Mucosa of stomach (tissue), 1 donor: Measurements from ENCODE around the gene RERE.

Experiments
- H3K27me3 ChIP-seq: one replicate; pipeline ENCODE4 v1.7.0; 2013; ENCODE audit warnings: mild to moderate bottlenecking, low read length; ENCODE audit not compliant: control insufficient read depth, insufficient read depth
- H3K36me3 ChIP-seq: one replicate; pipeline ENCODE4 v1.7.0; 2013; ENCODE audit warnings: low read length; ENCODE audit not compliant: control insufficient read depth, insufficient read depth
- H3K4me1 ChIP-seq: one replicate; pipeline ENCODE4 v1.7.0; 2013; ENCODE audit warnings: mild to moderate bottlenecking, low read length; ENCODE audit not compliant: control insufficient read depth, insufficient read depth
- H3K4me3 ChIP-seq: one replicate; pipeline ENCODE4 v1.7.0; 2013; ENCODE audit warnings: low read length
- H3K9ac ChIP-seq: one replicate; pipeline ENCODE4 v1.7.0; 2013; ENCODE audit warnings: mild to moderate bottlenecking, low read length, moderate library complexity
- H3K9me3 ChIP-seq: one replicate; pipeline ENCODE4 v1.7.0; 2013; ENCODE audit warnings: mild to moderate bottlenecking, low read length, moderate library complexity; ENCODE audit not compliant: control insufficient read depth
- donor health status: Pancreatic carcinoma.

RERE gene

DNA sequence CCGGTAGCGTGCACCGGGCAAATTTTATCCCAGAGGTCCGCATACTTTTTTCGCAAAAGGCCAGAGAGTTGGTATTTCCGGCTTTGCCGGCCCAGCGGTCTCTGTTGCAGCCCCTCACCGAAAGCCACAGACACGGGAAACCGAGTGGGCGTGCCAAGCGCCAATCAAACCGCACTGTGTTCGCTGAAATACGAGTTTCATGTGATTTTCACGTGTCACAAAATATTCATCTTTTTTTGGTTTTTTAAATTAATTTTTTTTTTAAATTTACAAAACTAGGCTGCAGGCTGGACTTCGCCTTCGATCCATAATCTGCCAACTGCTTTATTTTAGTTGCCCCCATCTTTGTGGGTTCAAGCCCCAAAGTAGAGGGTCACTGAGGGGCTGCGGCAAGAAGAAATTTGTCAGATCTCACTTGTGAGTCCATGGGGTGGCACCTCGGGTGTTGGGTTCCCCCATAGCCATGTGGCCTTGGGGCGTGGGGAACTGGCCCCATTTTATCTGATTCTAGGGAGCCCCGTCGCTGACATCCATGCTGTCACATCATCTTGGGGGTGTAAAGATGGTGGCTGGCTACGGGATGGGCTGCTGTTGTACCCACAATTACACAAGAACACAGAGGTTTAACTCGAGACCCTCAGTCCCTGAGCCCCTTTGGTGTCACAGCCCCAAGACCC is 478.8 kb downstream of the RERE start:
- H3K9me3 ChIP-seq, result no peaks in the 10 kb centered on the region
- H3K27me3 ChIP-seq, result no peaks in the 10 kb centered on the region
- no peaks in the 10 kb centered on the region for H3K36me3 ChIP-seq
- H3K4me1 ChIP-seq, result peaks cover 5% of the 10 kb centered on the region
- no peak overlapping the region for H3K4me3 ChIP-seq
- H3K9ac ChIP-seq, result no peak overlapping the region

DNA sequence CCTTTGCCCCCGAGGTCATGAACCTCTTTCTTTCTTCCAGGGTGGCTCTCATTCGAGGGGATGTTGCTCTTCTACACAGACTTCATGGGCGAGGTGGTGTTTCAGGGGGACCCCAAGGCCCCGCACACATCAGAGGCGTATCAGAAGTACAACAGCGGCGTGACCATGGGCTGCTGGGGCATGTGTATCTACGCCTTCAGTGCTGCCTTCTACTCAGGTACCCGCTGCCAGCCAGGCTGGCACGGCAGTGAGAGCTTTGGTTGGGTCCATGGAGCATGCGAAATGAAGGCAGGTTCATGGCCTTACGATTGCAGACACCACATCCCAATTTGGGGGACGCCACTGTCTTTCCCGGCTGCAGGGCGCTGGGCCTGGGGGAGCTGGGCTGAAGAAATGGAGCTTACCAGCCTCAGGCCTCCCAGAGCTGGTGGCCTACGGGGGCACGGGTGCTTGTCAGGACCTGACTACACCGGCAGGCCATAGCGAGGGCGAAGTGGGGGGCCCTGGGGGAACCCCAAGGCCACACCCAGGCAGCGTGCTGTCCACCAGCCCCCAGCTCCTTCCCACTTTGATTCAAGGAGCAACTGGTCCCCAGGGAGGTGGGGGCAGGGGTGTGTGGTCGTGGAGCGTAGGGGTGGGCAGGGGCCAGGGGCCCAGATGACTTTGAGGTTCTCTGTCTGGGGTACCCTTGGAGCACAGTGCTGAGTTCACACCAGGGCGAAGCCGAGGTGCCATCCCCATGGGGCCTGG is 479.5 kb downstream of the RERE start:
- Histone ChIP-seq H3K9ac (no peak overlapping the region), H3K27me3 (no peaks in the 10 kb centered on the region), H3K4me1 (peaks cover 1% of the 10 kb centered on the region), H3K9me3 (no peaks in the 10 kb centered on the region), H3K4me3 (no peak overlapping the region), H3K36me3 (no peaks in the 10 kb centered on the region)

DNA sequence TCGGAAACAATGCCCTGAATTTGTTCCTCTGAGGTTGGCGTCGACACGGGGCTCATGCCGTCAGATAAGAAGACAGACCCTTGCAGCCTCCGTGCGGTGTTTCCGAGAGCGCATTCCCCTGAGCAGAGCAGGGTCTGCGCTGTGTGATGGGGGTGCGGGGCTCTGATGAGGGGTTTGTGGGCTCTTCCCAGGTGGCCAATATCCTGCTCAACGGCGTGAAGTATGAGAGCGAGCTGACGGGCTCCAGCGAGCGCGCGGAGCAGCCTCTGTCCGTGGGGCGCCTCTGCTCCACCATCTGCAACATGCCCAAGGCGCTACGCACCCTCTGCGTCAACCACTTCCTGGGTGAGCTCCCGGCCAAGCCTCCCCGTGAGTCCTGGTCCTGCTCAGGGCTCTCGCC is 482.2 kb downstream of the RERE start:
- Histone ChIP-seq H3K27me3 (no peaks in the 10 kb centered on the region), H3K9ac (no peak overlapping the region)

DNA sequence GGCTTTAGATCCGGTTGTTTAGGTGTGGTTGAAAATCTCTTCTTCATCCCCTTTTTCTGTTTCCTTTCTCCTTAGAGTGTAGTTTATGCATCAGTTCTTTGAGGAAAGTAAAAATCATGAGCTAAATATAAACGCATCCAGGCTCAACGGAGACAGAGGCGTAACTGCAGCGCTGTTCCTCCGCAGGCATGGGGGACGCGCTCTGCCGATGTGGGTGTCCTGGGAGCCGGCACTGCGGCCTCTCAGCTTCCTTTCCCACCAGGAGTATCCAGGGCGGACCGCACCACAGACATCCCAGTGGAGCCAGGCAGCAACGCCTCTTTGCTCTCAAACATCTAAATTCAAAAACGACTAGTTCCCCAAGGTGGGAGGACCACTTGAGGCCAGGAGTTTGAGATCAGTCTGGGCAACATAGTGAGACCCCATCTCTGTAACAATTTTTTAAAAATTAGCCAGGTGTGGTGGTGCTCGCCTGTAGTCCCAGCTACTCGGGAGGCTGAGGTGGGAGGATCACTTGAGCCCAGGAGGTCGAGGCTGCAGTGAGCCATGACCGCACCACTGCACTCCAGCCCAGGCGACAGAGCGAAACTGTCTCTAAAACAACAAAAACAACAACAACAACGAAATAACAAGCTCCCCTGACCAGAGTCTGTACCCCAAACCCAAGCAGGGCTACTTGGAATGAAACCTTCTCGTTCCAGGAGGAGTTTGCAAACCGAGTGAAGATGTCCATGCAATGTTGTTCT is 483.2 kb downstream of the RERE start:
- Histone ChIP-seq H3K27me3 (no peaks in the 10 kb centered on the region), H3K4me1 (no peaks in the 10 kb centered on the region), H3K4me3 (no peak overlapping the region), H3K36me3 (no peaks in the 10 kb centered on the region), H3K9ac (no peak overlapping the region), H3K9me3 (no peaks in the 10 kb centered on the region)

More for the DNA sequence above, 482.2 kb downstream of the RERE start:
- H3K9me3 ChIP-seq, result no peaks in the 10 kb centered on the region
- H3K36me3 ChIP-seq, result no peaks in the 10 kb centered on the region
- no peak overlapping the region for H3K4me3 ChIP-seq
- H3K4me1 ChIP-seq, result no peaks in the 10 kb centered on the region

DNA sequence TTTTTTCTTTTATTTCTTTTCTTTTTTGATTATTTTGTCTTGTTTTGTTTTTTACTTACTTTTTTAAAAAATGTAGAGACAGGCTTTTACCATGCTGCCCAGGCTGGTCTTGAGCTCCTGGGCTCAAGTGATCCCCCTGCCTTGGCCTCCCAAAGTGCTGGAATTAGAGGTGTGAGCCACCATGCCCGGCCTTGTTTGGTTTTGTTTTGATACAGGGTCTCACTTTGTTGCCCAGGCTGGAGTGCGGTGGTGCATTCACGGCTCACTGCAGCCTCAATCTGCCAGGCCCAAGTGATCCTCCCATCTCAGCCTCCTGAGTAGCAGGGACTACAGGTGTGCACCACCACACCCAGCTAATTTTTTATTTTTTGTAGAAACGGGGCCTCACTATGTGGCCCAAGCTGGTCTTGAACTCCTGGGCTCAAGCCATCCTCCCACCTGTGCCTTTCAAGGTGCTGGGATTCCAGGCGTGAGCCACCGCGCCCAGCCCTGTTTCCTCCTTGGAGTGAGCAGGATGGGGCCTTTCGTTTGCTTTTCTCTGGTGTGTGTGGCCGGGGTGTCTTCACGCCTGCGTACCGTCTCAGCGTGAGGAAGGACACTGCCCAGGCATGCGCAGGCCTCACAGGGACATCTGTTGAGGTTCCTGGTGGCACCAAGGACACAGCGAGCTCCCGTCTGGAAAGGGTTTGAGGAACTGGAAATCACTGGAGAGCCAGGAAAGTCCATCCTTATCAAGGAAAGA is 484.0 kb downstream of the RERE start:
- H3K36me3 ChIP-seq, result no peaks in the 10 kb centered on the region
- H3K4me3 ChIP-seq, result no peak overlapping the region
- H3K9me3 ChIP-seq, result no peaks in the 10 kb centered on the region
- H3K4me1 ChIP-seq, result no peaks in the 10 kb centered on the region
- no peaks in the 10 kb centered on the region for H3K27me3 ChIP-seq
- H3K9ac ChIP-seq, result no peak overlapping the region

DNA sequence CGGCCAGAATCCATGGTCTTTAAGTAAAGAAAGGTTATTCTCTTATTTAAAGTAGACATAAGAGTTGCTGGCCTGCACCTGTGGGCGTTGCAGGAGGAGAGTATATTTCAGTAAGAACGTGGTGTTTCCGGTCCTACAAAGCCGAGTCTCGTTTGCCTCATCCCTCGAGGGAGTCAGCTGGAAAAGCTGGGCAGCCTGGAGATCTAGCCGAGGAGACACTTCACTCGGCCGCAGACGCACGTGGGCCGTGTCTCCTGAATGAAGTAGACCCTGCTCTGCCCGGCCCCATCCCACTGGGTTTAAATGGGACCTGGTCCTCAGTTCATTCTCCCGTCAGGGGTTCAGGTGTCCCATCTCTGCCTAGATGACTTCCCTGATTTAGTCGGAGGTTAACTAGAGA is 484.6 kb downstream of the RERE start:
- Histone ChIP-seq H3K36me3 (no peaks in the 10 kb centered on the region), H3K9ac (no peak overlapping the region), H3K4me3 (no peak overlapping the region), H3K4me1 (no peaks in the 10 kb centered on the region), H3K9me3 (no peaks in the 10 kb centered on the region), H3K27me3 (no peaks in the 10 kb centered on the region)

DNA sequence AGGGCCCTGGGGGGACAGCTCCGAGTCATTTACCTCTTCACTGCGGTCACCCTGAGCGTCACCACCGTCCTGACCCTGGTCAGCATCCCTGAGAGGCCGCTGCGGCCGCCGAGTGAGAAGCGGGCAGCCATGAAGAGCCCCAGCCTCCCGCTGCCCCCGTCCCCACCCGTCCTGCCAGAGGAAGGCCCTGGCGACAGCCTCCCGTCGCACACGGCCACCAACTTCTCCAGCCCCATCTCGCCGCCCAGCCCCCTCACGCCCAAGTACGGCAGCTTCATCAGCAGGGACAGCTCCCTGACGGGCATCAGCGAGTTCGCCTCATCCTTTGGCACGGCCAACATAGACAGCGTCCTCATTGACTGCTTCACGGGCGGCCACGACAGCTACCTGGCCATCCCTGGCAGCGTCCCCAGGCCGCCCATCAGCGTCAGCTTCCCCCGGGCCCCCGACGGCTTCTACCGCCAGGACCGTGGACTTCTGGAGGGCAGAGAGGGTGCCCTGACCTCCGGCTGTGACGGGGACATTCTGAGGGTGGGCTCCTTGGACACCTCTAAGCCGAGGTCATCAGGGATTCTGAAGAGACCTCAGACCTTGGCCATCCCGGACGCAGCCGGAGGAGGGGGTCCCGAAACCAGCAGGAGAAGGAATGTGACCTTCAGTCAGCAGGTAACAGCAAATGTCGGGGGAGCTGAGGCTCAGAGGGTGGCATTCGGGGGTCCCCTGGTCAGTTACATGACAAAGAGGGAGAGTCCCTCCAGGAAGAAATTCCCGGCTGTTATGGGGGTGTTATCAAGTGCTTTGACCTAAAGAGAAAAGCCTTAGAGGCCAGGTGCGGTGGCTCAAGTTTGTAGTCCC is 486.9 kb downstream of the RERE start:
- Histone ChIP-seq H3K27me3 (no peaks in the 10 kb centered on the region), H3K36me3 (no peaks in the 10 kb centered on the region), H3K4me1 (no peaks in the 10 kb centered on the region), H3K9me3 (no peaks in the 10 kb centered on the region), H3K4me3 (no peak overlapping the region), H3K9ac (no peak overlapping the region)

DNA sequence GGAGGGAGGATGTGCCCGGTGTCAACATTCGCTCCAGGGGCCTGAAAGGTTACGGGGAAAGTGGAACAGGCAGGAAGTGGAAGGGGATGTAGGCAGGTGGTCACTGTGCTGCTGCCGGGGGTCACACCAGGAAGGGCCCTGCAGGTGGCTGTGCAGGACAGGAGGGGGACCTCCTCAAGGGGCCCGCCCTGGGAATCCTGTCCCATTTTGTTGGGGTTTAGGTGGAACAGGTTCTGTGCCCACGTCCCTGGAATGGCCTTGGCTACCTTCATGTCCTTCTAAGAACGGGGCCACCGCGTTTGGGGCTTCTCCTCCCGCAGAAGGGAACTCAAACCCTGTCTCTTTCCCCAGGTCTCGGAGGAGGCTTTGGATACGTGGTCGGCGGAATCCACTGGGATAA is 487.6 kb downstream of the RERE start:
- H3K36me3 ChIP-seq, result no peaks in the 10 kb centered on the region
- no peaks in the 10 kb centered on the region for H3K27me3 ChIP-seq
- no peaks in the 10 kb centered on the region for H3K4me1 ChIP-seq
- H3K9me3 ChIP-seq, result no peaks in the 10 kb centered on the region
- no peak overlapping the region for H3K9ac ChIP-seq
- H3K4me3 ChIP-seq, result no peak overlapping the region

DNA sequence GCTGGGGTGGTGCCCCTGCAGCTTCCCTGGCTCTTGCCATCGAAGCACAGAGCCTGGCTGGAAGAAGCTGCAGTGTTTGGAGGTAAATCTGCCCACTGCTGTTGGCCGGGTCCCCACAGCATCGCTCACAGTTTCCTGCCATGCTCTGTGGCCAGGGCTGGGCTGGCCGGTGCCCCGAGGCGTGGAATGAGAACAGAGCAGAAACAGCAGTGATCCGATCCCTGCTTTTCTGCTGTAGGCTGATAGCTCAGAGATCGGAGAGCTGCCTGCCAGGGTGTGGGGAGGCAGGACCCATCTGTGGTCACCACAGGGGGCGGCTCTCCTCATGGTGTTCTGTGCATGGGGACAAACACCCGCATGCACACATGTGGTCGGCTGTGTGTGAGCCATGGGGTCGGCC is 488.0 kb downstream of the RERE start:
- H3K4me1 ChIP-seq, result no peaks in the 10 kb centered on the region
- H3K4me3 ChIP-seq, result no peak overlapping the region
- no peak overlapping the region for H3K9ac ChIP-seq
- no peaks in the 10 kb centered on the region for H3K9me3 ChIP-seq
- H3K36me3 ChIP-seq, result no peaks in the 10 kb centered on the region
- H3K27me3 ChIP-seq, result no peaks in the 10 kb centered on the region

DNA sequence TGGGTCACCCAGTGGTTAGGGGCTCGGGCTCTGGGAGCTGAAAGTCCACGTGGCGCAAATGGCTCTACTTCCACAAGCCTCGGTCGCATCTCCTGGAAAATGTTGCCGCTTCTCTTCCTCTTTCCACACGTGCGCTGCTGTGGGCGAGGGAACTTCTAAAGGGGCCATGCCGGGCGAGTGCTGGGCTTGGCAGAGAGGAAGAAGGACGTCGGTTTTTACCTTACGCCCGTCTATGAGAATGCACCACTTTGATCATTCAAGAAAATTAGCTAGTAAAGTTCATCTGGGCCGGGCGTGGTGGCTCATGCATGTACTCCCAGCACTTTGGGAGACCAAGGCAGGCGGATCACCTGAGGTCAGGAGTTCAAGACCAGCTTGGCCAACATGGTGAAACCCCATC is 489.2 kb downstream of the RERE start:
- H3K4me3 ChIP-seq, result no peak overlapping the region
- no peaks in the 10 kb centered on the region for H3K27me3 ChIP-seq
- no peak overlapping the region for H3K9ac ChIP-seq
- no peaks in the 10 kb centered on the region for H3K9me3 ChIP-seq
- no peaks in the 10 kb centered on the region for H3K36me3 ChIP-seq
- no peaks in the 10 kb centered on the region for H3K4me1 ChIP-seq

DNA sequence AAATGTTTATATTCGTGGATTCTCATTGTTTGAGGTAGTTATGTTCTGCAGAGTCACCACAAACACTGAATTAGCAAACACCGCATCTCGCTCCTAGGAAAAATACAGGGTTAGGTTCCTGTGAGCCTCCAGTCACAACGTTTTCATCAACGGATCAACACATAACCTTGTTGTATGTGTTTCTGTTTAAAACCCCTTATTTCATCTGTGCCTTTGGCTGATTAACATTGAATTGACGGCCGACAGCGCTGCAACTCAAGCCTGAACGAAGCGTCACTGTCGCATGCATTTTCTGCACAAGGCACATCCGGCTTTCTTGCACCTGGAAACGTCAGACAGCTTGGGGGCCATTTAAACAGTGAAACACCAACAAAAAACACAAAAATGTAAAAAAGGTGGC is 491.2 kb downstream of the RERE start:
- Histone ChIP-seq H3K27me3 (no peaks in the 10 kb centered on the region), H3K36me3 (no peaks in the 10 kb centered on the region), H3K4me1 (no peaks in the 10 kb centered on the region), H3K9me3 (no peaks in the 10 kb centered on the region), H3K4me3 (no peak overlapping the region), H3K9ac (no peak overlapping the region)
